ENCODE results near the gene GABRG3.

GRCh38 chr15:26968806-26969205 lies 2.2 kb upstream of the GABRG3 start:
- TF ChIP-seq CTCF (optimal IDR thresholded peaks at IDR 0.05 in 1 of 3, IDR thresholded peaks at IDR 0.05 in 1 of 3, conservative IDR thresholded peaks at IDR 0.05 in 1 of 3; ENCODE audit: extremely low read depth in 1 of 3, insufficient read depth in 2 of 3, low read length in 3 of 3): no peak
- no peak for TF ChIP-seq EZH2 (IDR thresholded peaks at IDR 0.05; ENCODE audit: low read length)
